Stimulated activated CD4-positive, alpha-beta T cell treated with anti-CD3 and anti-CD28 coated beads, Interleukin-2, amount 100 ng/mL, for 24 hours (primary cell): ENCODE measurements around the gene ADARB2.

Experiments used
- DNase-seq, 2 donors: peaks; one replicate each; pipeline ENCODE4 v3.0.0-alpha.2; 2020

ADARB2 gene

GRCh38 chr10:1515780-1516491 lies 221.4 kb downstream of the ADARB2 start:
- DNase-seq = no peak

- no peak for DNase-seq
Measured at GRCh38 chr10:1515121-1515779, 222.1 kb downstream of the ADARB2 start.

GRCh38 chr10:1514681-1515080 lies 222.6 kb downstream of the ADARB2 start:
- DNase-seq = no peak

GRCh38 chr10:1513221-1513620 lies 224.1 kb downstream of the ADARB2 start:
- no peak for DNase-seq

GRCh38 chr10:1509011-1509530 lies 228.3 kb downstream of the ADARB2 start:
- DNase-seq = no peak

- DNase-seq = no peak
Measured at GRCh38 chr10:1508096-1508495, 229.2 kb downstream of the ADARB2 start.

GRCh38 chr10:1507436-1507835 lies 229.9 kb downstream of the ADARB2 start:
- no peak for DNase-seq

GRCh38 chr10:1504940-1505339 lies 232.4 kb downstream of the ADARB2 start:
- no peak for DNase-seq

- no peak for DNase-seq
Measured at GRCh38 chr10:1504286-1504685, 233.0 kb downstream of the ADARB2 start.

- DNase-seq = no peak
Measured at GRCh38 chr10:1502451-1502850, 234.9 kb downstream of the ADARB2 start.

- DNase-seq = no peak
Measured at GRCh38 chr10:1499359-1499957, 237.9 kb downstream of the ADARB2 start.

GRCh38 chr10:1498746-1499358 lies 238.5 kb downstream of the ADARB2 start:
- no peak for DNase-seq

- no peak for DNase-seq
Measured at GRCh38 chr10:1495915-1496517, 241.3 kb downstream of the ADARB2 start.

GRCh38 chr10:1492641-1493040 lies 244.7 kb downstream of the ADARB2 start:
- no peak for DNase-seq

GRCh38 chr10:1491901-1492300 lies 245.4 kb downstream of the ADARB2 start:
- DNase-seq = no peak

GRCh38 chr10:1489801-1490200 lies 247.5 kb downstream of the ADARB2 start:
- no peak for DNase-seq

GRCh38 chr10:1488970-1489548 lies 248.3 kb downstream of the ADARB2 start:
- DNase-seq = no peak

GRCh38 chr10:1486841-1487687 lies 250.3 kb downstream of the ADARB2 start:
- no peak for DNase-seq

- no peak for DNase-seq
Measured at GRCh38 chr10:1485357-1485756, 252.0 kb downstream of the ADARB2 start.

- DNase-seq = no peak
Measured at GRCh38 chr10:1483826-1484225, 253.5 kb downstream of the ADARB2 start.

GRCh38 chr10:1483246-1483645 lies 254.1 kb downstream of the ADARB2 start:
- no peak for DNase-seq

GRCh38 chr10:1477578-1477977 lies 259.7 kb downstream of the ADARB2 start:
- DNase-seq = no peak
